Cardiac atrium fibroblast (primary cell): ENCODE data around the gene EIF3K. TPM values are rescaled to one million over a fixed set of nuclear protein-coding genes. Genes with fewer than 3 reads are reported as not detected.

Experiments
- total RNA-seq: library from RNA; depleted of rRNA; stranded (reverse); fragments of >200 nt; gene quantifications from 2 replicates; pipeline ENCODE4 v1.2.3, GENCODE V29; 2015

The EIF3K gene, protein sequence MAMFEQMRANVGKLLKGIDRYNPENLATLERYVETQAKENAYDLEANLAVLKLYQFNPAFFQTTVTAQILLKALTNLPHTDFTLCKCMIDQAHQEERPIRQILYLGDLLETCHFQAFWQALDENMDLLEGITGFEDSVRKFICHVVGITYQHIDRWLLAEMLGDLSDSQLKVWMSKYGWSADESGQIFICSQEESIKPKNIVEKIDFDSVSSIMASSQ
- total RNA-seq, result 443 and 497 TPM in 2 replicates

GRCh38 chr19:38618590-38619360, at the start of gene EIF3K:
Gene EIF3K, plus strand, starts transcription at chr19:38619188. Its CDS starts 81 bp downstream, at chr19:38619269.

GRCh38 chr19:38617764-38618589, 1.0 kb upstream of the EIF3K start, which contains the start of gene MAP4K1:
Gene MAP4K1, minus strand, starts transcription at chr19:38617953. Its CDS starts 58 bp downstream, at chr19:38617895.

DNA sequence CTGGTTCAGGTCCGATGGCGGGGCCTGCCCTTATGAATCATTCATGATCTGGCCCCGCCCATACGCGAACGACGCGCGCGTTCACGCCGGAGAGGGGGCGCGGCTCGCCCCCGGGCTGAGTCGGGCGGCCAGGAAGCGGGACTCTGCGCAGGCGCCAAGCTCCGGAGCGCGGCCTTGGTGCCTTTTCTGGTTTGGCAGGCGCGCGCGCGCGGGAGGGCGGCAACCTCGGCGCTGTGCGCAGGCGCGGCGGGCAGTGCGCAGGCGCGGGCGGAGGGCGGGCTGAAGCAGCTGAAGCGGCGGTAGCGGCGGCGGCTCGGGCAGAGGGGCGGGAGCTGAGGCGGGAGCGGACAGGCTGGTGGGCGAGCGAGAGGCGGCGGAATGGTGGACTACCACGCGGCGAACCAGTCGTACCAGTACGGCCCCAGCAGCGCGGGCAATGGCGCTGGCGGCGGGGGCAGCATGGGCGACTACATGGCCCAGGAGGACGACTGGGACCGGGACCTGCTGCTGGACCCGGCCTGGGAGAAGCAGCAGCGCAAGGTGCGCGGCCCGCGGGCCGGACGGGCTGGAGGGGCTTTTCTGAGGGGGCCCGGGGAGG, 28.5 kb downstream of the EIF3K start, which contains the start of gene ACTN4:
ACTN4 (plus strand) TSS at position 282 of the 598 bp plus-strand sequence; CDS start at position 379, 97 bp downstream.

Other genes starting within 250 kb of the EIF3K start
- 343 and 367 TPM in 2 replicates for gene PSMD8, start 244.6 kb upstream of the EIF3K start, total RNA-seq
- 2.3 TPM in 1 of 2 replicates, not detected in the other for gene GGN, start 231.2 kb upstream of the EIF3K start, total RNA-seq
- gene SPRED3, start 230.5 kb upstream of the EIF3K start, total RNA-seq, result 3.9 and 6.9 TPM in 2 replicates
- 9.9 and 11.5 TPM in 2 replicates for gene FAM98C, start 216.1 kb upstream of the EIF3K start, total RNA-seq
- gene RASGRP4, start 193.0 kb upstream of the EIF3K start, total RNA-seq, result not detected in 2 replicates
- gene RYR1, start 185.5 kb upstream of the EIF3K start, total RNA-seq, result under 0.01 TPM in 1 of 2 replicates, not detected in the other
- gene MAP4K1, start 1.2 kb upstream of the EIF3K start, total RNA-seq, result 0.16 and 0.90 TPM in 2 replicates
- gene ACTN4, start 28.5 kb downstream of the EIF3K start, total RNA-seq, result 309 and 476 TPM in 2 replicates
- 2.8 TPM in 1 of 2 replicates, not detected in the other for gene CAPN12, start 125.3 kb downstream of the EIF3K start, total RNA-seq
- not detected in 2 replicates for gene LGALS7, start 154.3 kb downstream of the EIF3K start, total RNA-seq
- not detected in 2 replicates for gene LGALS7B, start 170.0 kb downstream of the EIF3K start, total RNA-seq
- gene LGALS4, start 193.8 kb downstream of the EIF3K start, total RNA-seq, result not detected in 2 replicates
- gene ECH1, start 212.6 kb downstream of the EIF3K start, total RNA-seq, result 61.9 and 89.9 TPM in 2 replicates
- 179 and 198 TPM in 2 replicates for gene HNRNPL, start 230.8 kb downstream of the EIF3K start, total RNA-seq